WTC11 (cell line): ENCODE measurements around the gene PRCC.

Experiments
- ELF4 ChIP-seq: sonication (generic); formaldehyde crosslinking; IDR thresholded peaks from 2 replicates; pipeline ENCODE4 v1.8.1; 2022; ENCODE audit warnings: low read depth, mild to moderate bottlenecking, moderate library complexity, missing genetic modification reagents
- FOXP4 ChIP-seq: sonication (generic); formaldehyde crosslinking; IDR thresholded peaks from 2 replicates; pipeline ENCODE4 v1.8.0; 2022; ENCODE audit warnings: mild to moderate bottlenecking, missing genetic modification reagents
- JUN ChIP-seq: sonication (generic); formaldehyde crosslinking; IDR thresholded peaks from 2 replicates; pipeline ENCODE4 v1.8.0; 2023; ENCODE audit warnings: mild to moderate bottlenecking, missing genetic modification reagents
- NR3C1 ChIP-seq: sonication (generic); formaldehyde crosslinking; conservative IDR thresholded peaks from 2 replicates; pipeline ENCODE4 v1.8.1; 2023; ENCODE audit warnings: low read depth, mild to moderate bottlenecking, missing genetic modification reagents
- SMAD3 ChIP-seq: sonication (generic); formaldehyde crosslinking; IDR thresholded peaks from 2 replicates; pipeline ENCODE4 v1.8.0; 2022; ENCODE audit warnings: missing genetic modification reagents, mild to moderate bottlenecking, borderline replicate concordance
- TEAD4 ChIP-seq: sonication (generic); formaldehyde crosslinking; IDR thresholded peaks from 2 replicates; pipeline ENCODE4 v1.8.0; 2022; ENCODE audit warnings: mild to moderate bottlenecking, missing genetic modification reagents
- ZBTB21 ChIP-seq: sonication (generic); formaldehyde crosslinking; IDR thresholded peaks from 2 replicates; pipeline ENCODE4 v1.8.1; 2023; ENCODE audit warnings: mild to moderate bottlenecking, missing genetic modification reagents, borderline replicate concordance
- ZNF138 ChIP-seq: sonication (generic); formaldehyde crosslinking; conservative IDR thresholded peaks from 2 replicates; pipeline ENCODE4 v1.8.1; 2022; ENCODE audit warnings: mild to moderate bottlenecking, moderate library complexity, missing genetic modification reagents
- TF ChIP-seq, protein P1 (sequence below): sonication (generic); formaldehyde crosslinking; IDR thresholded peaks from 2 replicates; pipeline ENCODE4 v1.8.0; 2022; ENCODE audit warnings: mild to moderate bottlenecking, missing genetic modification reagents
- TF ChIP-seq, protein P2 (sequence below): fragments of 200-600 bp; IDR thresholded peaks from 2 replicates; pipeline ENCODE4 v1.8.0; 2022; ENCODE audit warnings: antibody characterized with exemption
- TF ChIP-seq, protein P3 (sequence below): sonication (generic); formaldehyde crosslinking; IDR thresholded peaks from 2 replicates; pipeline ENCODE4 v1.8.1; 2022; ENCODE audit warnings: low read depth, missing genetic modification reagents, borderline replicate concordance
- TF ChIP-seq, protein P4 (sequence below): sonication (generic); formaldehyde crosslinking; IDR thresholded peaks from 2 replicates; pipeline ENCODE4 v1.8.1; 2023; ENCODE audit warnings: mild to moderate bottlenecking, missing genetic modification reagents, moderate library complexity

DNA sequence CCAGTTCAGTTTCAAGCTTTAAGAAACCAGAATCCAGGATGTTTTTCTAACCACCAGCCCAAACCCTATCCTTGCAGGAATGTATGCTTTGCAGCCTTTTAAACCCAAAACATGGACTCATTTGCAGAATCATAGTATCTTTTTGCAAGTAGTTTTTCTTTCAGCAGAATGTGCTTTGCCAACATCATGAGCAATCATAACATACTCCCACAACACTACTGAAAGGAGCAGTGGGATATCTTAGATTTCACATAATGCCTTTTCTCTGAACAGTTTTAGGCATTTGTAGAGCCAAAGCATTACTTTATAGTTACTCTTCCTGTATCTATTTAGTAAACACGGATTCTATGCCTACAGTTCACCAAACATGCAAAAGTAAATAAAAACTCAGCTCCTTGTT is 59.3 kb downstream of the PRCC start:
- TF ChIP-seq TEAD4 (no peak), ZBTB21 (no peak), ELF4 (CRISPR knock-in tag) (no peak), JUN (no peak), ZNF138 (no peak), FOXP4 (CRISPR knock-in tag) (no peak), NR3C1 (no peak), SMAD3 (no peak)
- TF ChIP-seq, protein P1, sequence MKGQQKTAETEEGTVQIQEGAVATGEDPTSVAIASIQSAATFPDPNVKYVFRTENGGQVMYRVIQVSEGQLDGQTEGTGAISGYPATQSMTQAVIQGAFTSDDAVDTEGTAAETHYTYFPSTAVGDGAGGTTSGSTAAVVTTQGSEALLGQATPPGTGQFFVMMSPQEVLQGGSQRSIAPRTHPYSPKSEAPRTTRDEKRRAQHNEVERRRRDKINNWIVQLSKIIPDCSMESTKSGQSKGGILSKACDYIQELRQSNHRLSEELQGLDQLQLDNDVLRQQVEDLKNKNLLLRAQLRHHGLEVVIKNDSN (CRISPR knock-in tag): no peak
- TF ChIP-seq, protein P2, sequence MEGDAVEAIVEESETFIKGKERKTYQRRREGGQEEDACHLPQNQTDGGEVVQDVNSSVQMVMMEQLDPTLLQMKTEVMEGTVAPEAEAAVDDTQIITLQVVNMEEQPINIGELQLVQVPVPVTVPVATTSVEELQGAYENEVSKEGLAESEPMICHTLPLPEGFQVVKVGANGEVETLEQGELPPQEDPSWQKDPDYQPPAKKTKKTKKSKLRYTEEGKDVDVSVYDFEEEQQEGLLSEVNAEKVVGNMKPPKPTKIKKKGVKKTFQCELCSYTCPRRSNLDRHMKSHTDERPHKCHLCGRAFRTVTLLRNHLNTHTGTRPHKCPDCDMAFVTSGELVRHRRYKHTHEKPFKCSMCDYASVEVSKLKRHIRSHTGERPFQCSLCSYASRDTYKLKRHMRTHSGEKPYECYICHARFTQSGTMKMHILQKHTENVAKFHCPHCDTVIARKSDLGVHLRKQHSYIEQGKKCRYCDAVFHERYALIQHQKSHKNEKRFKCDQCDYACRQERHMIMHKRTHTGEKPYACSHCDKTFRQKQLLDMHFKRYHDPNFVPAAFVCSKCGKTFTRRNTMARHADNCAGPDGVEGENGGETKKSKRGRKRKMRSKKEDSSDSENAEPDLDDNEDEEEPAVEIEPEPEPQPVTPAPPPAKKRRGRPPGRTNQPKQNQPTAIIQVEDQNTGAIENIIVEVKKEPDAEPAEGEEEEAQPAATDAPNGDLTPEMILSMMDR: no peak
- TF ChIP-seq, protein P3, sequence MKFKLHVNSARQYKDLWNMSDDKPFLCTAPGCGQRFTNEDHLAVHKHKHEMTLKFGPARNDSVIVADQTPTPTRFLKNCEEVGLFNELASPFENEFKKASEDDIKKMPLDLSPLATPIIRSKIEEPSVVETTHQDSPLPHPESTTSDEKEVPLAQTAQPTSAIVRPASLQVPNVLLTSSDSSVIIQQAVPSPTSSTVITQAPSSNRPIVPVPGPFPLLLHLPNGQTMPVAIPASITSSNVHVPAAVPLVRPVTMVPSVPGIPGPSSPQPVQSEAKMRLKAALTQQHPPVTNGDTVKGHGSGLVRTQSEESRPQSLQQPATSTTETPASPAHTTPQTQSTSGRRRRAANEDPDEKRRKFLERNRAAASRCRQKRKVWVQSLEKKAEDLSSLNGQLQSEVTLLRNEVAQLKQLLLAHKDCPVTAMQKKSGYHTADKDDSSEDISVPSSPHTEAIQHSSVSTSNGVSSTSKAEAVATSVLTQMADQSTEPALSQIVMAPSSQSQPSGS (CRISPR knock-in tag): no peak
- TF ChIP-seq, protein P4, sequence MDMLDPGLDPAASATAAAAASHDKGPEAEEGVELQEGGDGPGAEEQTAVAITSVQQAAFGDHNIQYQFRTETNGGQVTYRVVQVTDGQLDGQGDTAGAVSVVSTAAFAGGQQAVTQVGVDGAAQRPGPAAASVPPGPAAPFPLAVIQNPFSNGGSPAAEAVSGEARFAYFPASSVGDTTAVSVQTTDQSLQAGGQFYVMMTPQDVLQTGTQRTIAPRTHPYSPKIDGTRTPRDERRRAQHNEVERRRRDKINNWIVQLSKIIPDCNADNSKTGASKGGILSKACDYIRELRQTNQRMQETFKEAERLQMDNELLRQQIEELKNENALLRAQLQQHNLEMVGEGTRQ: no peak
